Stimulated activated CD8-positive, alpha-beta memory T cell treated with anti-CD3 and anti-CD28 coated beads, Interleukin-2, amount 100 ng/mL, for 1 hour (primary cell): Measurements from ENCODE around the gene AVEN.

ENCODE experiments used
- DNase-seq, 2 donors: peaks; one replicate each; pipeline ENCODE4 v3.0.0-alpha.2; 2020; ENCODE audit warnings: low read depth in 2 of 2

AVEN gene

GRCh38 chr15:33915571-33916407 lies 123.2 kb downstream of the AVEN start:
- DNase-seq = no peak

- no peak for DNase-seq
These were observed 125.5 kb downstream of the AVEN start for GRCh38 chr15:33913459-33913858.

- DNase-seq = no peak
These were observed 126.7 kb downstream of the AVEN start for GRCh38 chr15:33912326-33912725.

- DNase-seq = no peak
These were observed 128.3 kb downstream of the AVEN start for GRCh38 chr15:33910741-33911140.

GRCh38 chr15:33908406-33908805 lies 130.6 kb downstream of the AVEN start:
- no peak for DNase-seq

- no peak for DNase-seq
These were observed 131.7 kb downstream of the AVEN start for GRCh38 chr15:33907326-33907725.

- DNase-seq = no peak
These were observed 135.3 kb downstream of the AVEN start for GRCh38 chr15:33903661-33904060.

- no peak for DNase-seq
These were observed 137.0 kb downstream of the AVEN start for GRCh38 chr15:33902043-33902442.

GRCh38 chr15:33894193-33894592 lies 144.8 kb downstream of the AVEN start:
- DNase-seq = no peak

- DNase-seq = no peak
These were observed 150.8 kb downstream of the AVEN start for GRCh38 chr15:33888176-33888575.

- no peak for DNase-seq
These were observed 156.1 kb downstream of the AVEN start for GRCh38 chr15:33882921-33883320.

GRCh38 chr15:33874156-33874555 lies 164.8 kb downstream of the AVEN start:
- no peak for DNase-seq

- DNase-seq = no peak
These were observed 166.4 kb downstream of the AVEN start for GRCh38 chr15:33872416-33873106.

GRCh38 chr15:33871980-33872379 lies 167.0 kb downstream of the AVEN start:
- DNase-seq = no peak

- no peak for DNase-seq
These were observed 172.8 kb downstream of the AVEN start for GRCh38 chr15:33866101-33866737.

- no peak for DNase-seq
These were observed 173.6 kb downstream of the AVEN start for GRCh38 chr15:33865416-33865815.

- no peak for DNase-seq
These were observed 174.5 kb downstream of the AVEN start for GRCh38 chr15:33864360-33865075.

GRCh38 chr15:33860754-33861153 lies 178.2 kb downstream of the AVEN start:
- DNase-seq = no peak

GRCh38 chr15:33859992-33860545 lies 178.9 kb downstream of the AVEN start:
- no peak for DNase-seq

GRCh38 chr15:33858836-33859235 lies 180.2 kb downstream of the AVEN start:
- DNase-seq = no peak

GRCh38 chr15:33857726-33858125 lies 181.3 kb downstream of the AVEN start:
- DNase-seq = no peak

- no peak for DNase-seq
These were observed 186.4 kb downstream of the AVEN start for GRCh38 chr15:33852570-33852969.
